SK-N-SH treated with all-trans-retinoic acid at 6 μM for 48 hours (cell line): Measurements from ENCODE around the gene FBXO3.

Experiments
- CREB5 ChIP-seq: fragments of 250-450 bp; sonication (Bioruptor Pico); IDR thresholded peaks from 2 replicates; pipeline ENCODE4 v1.5.1; 2020; ENCODE audit warnings: low read depth, mild to moderate bottlenecking, moderate library complexity
- ZNF8 ChIP-seq: fragments of 450-650 bp; formaldehyde crosslinking; IDR thresholded peaks from 2 replicates; pipeline ENCODE4 v1.5.0; 2020; ENCODE audit warnings: mild to moderate bottlenecking, moderate library complexity

- TF ChIP-seq CREB5 (CRISPR knock-in tag) (no peak), ZNF8 (no peak)
Measured at GRCh38 chr11:33722590-33723234, 51.6 kb downstream of the FBXO3 start.
